GM19455 (cell line): ENCODE data around the gene PCIF1.
"Not testable (repeated sequence)": the region's sequence is repeated elsewhere in the genome, so short reads cannot be mapped to it uniquely, and the experiment has no call there.

Source experiments
- ATAC-seq: cut with Tn5 transposase; IDR thresholded peaks from one replicate; pipeline ENCODE4 v1.9.1; 2021; ENCODE audit not compliant: unreplicated experiment

The PCIF1 gene

GRCh38 chr20:45946149-45946970 is 11.9 kb downstream of the PCIF1 start:
- no peak for ATAC-seq

- no peak for ATAC-seq
These were observed 12.8 kb downstream of the PCIF1 start for GRCh38 chr20:45947110-45947866.

- ATAC-seq, result no peak
These were observed 13.8 kb downstream of the PCIF1 start for GRCh38 chr20:45948261-45948733.

GRCh38 chr20:45948742-45949541 is 14.5 kb downstream of the PCIF1 start:
- ATAC-seq, result no peak

- no peak for ATAC-seq
These were observed 15.3 kb downstream of the PCIF1 start for GRCh38 chr20:45949542-45950329.

- ATAC-seq, result no peak
These were observed 15.8 kb downstream of the PCIF1 start for GRCh38 chr20:45950330-45950646.

GRCh38 chr20:45951925-45952834 is 17.7 kb downstream of the PCIF1 start:
- ATAC-seq, result no peak

GRCh38 chr20:45952861-45953260 is 18.4 kb downstream of the PCIF1 start:
- no peak for ATAC-seq

- no peak for ATAC-seq
These were observed 19.2 kb downstream of the PCIF1 start for GRCh38 chr20:45953672-45954071.

GRCh38 chr20:45956326-45956725 is 21.8 kb downstream of the PCIF1 start:
- ATAC-seq, result not testable (repeated sequence)

GRCh38 chr20:45957021-45957941 is 22.8 kb downstream of the PCIF1 start:
- ATAC-seq, result no peak

GRCh38 chr20:45958593-45958992 is 24.1 kb downstream of the PCIF1 start:
- ATAC-seq, result no peak

- ATAC-seq, result no peak
These were observed 24.6 kb downstream of the PCIF1 start for GRCh38 chr20:45959126-45959525.

GRCh38 chr20:45959956-45960630 is 25.6 kb downstream of the PCIF1 start:
- ATAC-seq, result no peak

GRCh38 chr20:45962031-45962755 is 27.7 kb downstream of the PCIF1 start:
- ATAC-seq, result no peak

- no peak for ATAC-seq
These were observed 28.8 kb downstream of the PCIF1 start for GRCh38 chr20:45963059-45964005.
